HEK293T (cell line): ENCODE results near the gene GFPT2.

ENCODE experiments used
- CTBP1 ChIP-seq: fragments of 450-650 bp; IDR thresholded peaks from 2 replicates; pipeline ENCODE4 v1.6.1; 2016; ENCODE audit warnings: borderline replicate concordance
- FOXA1 ChIP-seq: fragments of 450-650 bp; IDR thresholded peaks from 2 replicates; pipeline ENCODE4 v1.6.1; 2016; ENCODE audit warnings: mild to moderate bottlenecking
- FOXK2 ChIP-seq: fragments of 450-650 bp; IDR thresholded peaks from 2 replicates; pipeline ENCODE4 v1.6.1; 2016; ENCODE audit warnings: mild to moderate bottlenecking
- FOXM1 ChIP-seq: fragments of 450-650 bp; IDR thresholded peaks from 2 replicates; pipeline ENCODE4 v1.6.1; 2017; ENCODE audit warnings: mild to moderate bottlenecking, borderline replicate concordance
- L3MBTL2 ChIP-seq: fragments of 450-650 bp; conservative IDR thresholded peaks from 2 replicates; pipeline ENCODE4 v1.6.1; 2016; ENCODE audit warnings: mild to moderate bottlenecking
- NFRKB ChIP-seq: fragments of 450-650 bp; IDR thresholded peaks from 2 replicates; pipeline ENCODE4 v1.6.1; 2016; ENCODE audit warnings: mild to moderate bottlenecking, moderate library complexity
- SP1 ChIP-seq: fragments of 450-650 bp; IDR thresholded peaks from 2 replicates; pipeline ENCODE4 v1.6.1; 2017
- TARDBP ChIP-seq: fragments of 450-650 bp; IDR thresholded peaks from 2 replicates; pipeline ENCODE4 v1.6.1; 2016
- TF ChIP-seq, protein P1 (sequence below): fragments of 450-650 bp; IDR thresholded peaks from 2 replicates; pipeline ENCODE4 v1.6.1; 2016

DNA sequence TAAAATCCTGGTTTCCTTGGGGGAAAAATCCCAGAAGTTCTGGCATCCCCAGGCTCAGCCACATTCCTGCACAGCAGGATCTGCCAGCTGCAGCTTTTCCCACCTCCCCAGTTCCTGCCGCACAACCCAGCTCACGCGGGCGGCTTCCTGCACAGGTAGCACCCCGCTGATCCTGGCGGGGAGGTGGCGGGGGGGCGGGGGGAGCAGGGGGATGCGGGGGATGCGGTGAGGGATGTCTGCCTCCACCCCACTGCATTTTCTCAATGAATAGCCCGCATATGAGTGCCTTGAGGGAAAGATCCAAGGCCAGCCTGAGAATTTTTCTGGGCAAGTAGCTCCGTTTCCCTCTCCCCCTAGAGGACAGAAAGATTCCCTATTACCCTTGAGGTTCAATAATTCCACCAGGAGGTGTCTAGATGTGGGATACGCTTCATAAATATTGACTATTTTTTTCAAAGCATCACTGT lies 21.1 kb downstream of the GFPT2 start:
- TF ChIP-seq TARDBP (no peak), CTBP1 (no peak), NFRKB (no peak), FOXA1 (no peak), SP1 (no peak), FOXK2 (no peak), FOXM1 (no peak), L3MBTL2 (no peak)
- TF ChIP-seq, protein P1, sequence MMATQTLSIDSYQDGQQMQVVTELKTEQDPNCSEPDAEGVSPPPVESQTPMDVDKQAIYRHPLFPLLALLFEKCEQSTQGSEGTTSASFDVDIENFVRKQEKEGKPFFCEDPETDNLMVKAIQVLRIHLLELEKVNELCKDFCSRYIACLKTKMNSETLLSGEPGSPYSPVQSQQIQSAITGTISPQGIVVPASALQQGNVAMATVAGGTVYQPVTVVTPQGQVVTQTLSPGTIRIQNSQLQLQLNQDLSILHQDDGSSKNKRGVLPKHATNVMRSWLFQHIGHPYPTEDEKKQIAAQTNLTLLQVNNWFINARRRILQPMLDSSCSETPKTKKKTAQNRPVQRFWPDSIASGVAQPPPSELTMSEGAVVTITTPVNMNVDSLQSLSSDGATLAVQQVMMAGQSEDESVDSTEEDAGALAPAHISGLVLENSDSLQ: no peak
